GM12878 (cell line): Measurements from ENCODE around the gene NUDT1. TPM values are rescaled to one million over a fixed set of nuclear protein-coding genes. Genes with fewer than 3 reads are reported as not detected.

Experiments used
- ATAC-seq: fragments of 200-7000 bp; cut with Tn5 transposase; 3 replicates; pipeline ENCODE4 v1.9.1; 2020; ENCODE audit warnings: mild to moderate bottlenecking, moderate library complexity
- BruUV-seq: library from RNA; stranded (reverse); fragments of 400-500 nt; replicated peaks from 2 replicates; lab custom pipeline; 2021; lab: Mats Ljungman, UMichigan
- CTCF ChIA-PET: fragments of 300-600 bp; sonication (Branson Sonifier 250); formaldehyde crosslinking; extraction: SDS; loops from one replicate; lab custom pipeline; 2021; ENCODE audit warnings: inconsistent platforms; lab: Yijun Ruan, JAX
- POLR2A ChIA-PET: fragments of 350-600 bp; formaldehyde crosslinking; extraction: SDS; loops from one replicate; lab custom pipeline; 2021; ENCODE audit warnings: inconsistent platforms; lab: Charles Lee
- RAD21 ChIA-PET: fragments of 300-600 bp; sonication (Branson Sonifier 250); formaldehyde crosslinking; loops from one replicate; lab custom pipeline; 2023; ENCODE audit warnings: antibody characterized with exemption; ENCODE audit not compliant: unreplicated experiment; lab: Charles Lee
- SMC1A ChIA-PET: fragments of 300-600 bp; sonication (Branson Sonifier 250); formaldehyde crosslinking; loops from one replicate; lab custom pipeline; 2023; ENCODE audit not compliant: unreplicated experiment, uncharacterized antibody; lab: Charles Lee
- DNase-seq: peaks from one replicate; pipeline ENCODE4 v3.0.0-alpha.2; 2011; ENCODE audit warnings: low read depth, low spot score
- FAIRE-seq: peaks from 3 replicates; lab custom pipeline; 2011; peaks lifted over from hg19 to GRCh38; lab: Jason Lieb, UNC
- H2AFZ ChIP-seq: 2 replicates; pipeline ENCODE4 v1.6.0; 2011; ENCODE audit warnings: low read depth, low read length, control low read depth; ENCODE audit not compliant: control insufficient read depth
- H3K27ac ChIP-seq: 2 replicates; pipeline ENCODE4 v1.5.1; 2011; ENCODE audit warnings: control low read depth; ENCODE audit not compliant: control insufficient read depth, insufficient read depth
- H3K27me3 ChIP-seq, 2 experiments: replicated peaks in 1 of 2; 2 replicates each; pipeline versions ENCODE4 v1.6.0 to v1.6.1; 2011; ENCODE audit warnings: low read length in 1 of 2; ENCODE audit not compliant: control insufficient read depth in 2 of 2, insufficient read depth in 2 of 2
- H3K36me3 ChIP-seq, 2 experiments: 2 replicates each; pipeline ENCODE4 v1.5.1; 2011; ENCODE audit warnings: low read length in 1 of 2; ENCODE audit not compliant: control insufficient read depth in 2 of 2, insufficient read depth in 2 of 2
- H3K4me1 ChIP-seq: 2 replicates; pipeline ENCODE4 v1.6.1; 2011; ENCODE audit warnings: mild to moderate bottlenecking, low read length, moderate library complexity, mixed read lengths; ENCODE audit not compliant: control insufficient read depth, insufficient read depth
- H3K4me2 ChIP-seq: 2 replicates; pipeline ENCODE4 v1.6.0; 2011; ENCODE audit warnings: control low read depth; ENCODE audit not compliant: control insufficient read depth, insufficient read depth
- H3K4me3 ChIP-seq: fragments of 200-600 bp; sonication (generic); 2 replicates; pipeline ENCODE4 v1.5.1; 2016
- H3K79me2 ChIP-seq: 2 replicates; pipeline ENCODE4 v1.6.0; 2011; ENCODE audit warnings: low read length; ENCODE audit not compliant: control insufficient read depth, insufficient read depth
- H3K9ac ChIP-seq: 2 replicates; pipeline ENCODE4 v1.8.0; 2011; ENCODE audit warnings: low read length, control low read depth, mixed read lengths; ENCODE audit not compliant: control insufficient read depth, insufficient read depth
- H3K9me3 ChIP-seq: replicated peaks from 3 replicates; pipeline ENCODE4 v1.5.1; 2011; ENCODE audit warnings: mild to moderate bottlenecking, low read length; ENCODE audit not compliant: control insufficient read depth, insufficient read depth
- H4K20me1 ChIP-seq: 2 replicates; pipeline ENCODE4 v1.6.0; 2011; ENCODE audit not compliant: control insufficient read depth, insufficient read depth
- CUX1 ChIP-seq: IDR thresholded peaks from 2 replicates; pipeline ENCODE4 v1.6.1; 2012; ENCODE audit warnings: improper control_type of control experiment, low read depth, low read length; ENCODE audit not compliant: insufficient replicate concordance
- E2F4 ChIP-seq: IDR thresholded peaks from 2 replicates; pipeline ENCODE4 v1.6.1; 2012; ENCODE audit warnings: low read depth, low read length, improper control_type of control experiment
- NFYA ChIP-seq: IDR thresholded peaks from 2 replicates; pipeline ENCODE4 v1.6.1; 2011; ENCODE audit warnings: low read depth, mild to moderate bottlenecking, low read length, improper control_type of control experiment, borderline replicate concordance
- NR2C2 ChIP-seq: IDR thresholded peaks from 2 replicates; pipeline ENCODE4 v1.6.1; 2011; ENCODE audit warnings: borderline replicate concordance, low read depth; ENCODE audit not compliant: control insufficient read depth, insufficient read length
- NRF1 ChIP-seq: conservative IDR thresholded peaks from 2 replicates; pipeline ENCODE4 v1.6.1; 2011; ENCODE audit warnings: mild to moderate bottlenecking, low read depth, low read length, improper control_type of control experiment
- RELB ChIP-seq: fragments of 450-650 bp; IDR thresholded peaks from 2 replicates; pipeline ENCODE4 v1.6.1; 2017; ENCODE audit warnings: low read depth, mild to moderate bottlenecking, moderate library complexity
- SP1 ChIP-seq: IDR thresholded peaks from one replicate; pipeline ENCODE4 v1.6.1; 2011; ENCODE audit warnings: low read depth, low read length
- SREBF1 ChIP-seq: IDR thresholded peaks from 2 replicates; pipeline ENCODE4 v1.6.1; 2012; ENCODE audit warnings: mild to moderate bottlenecking, low read length
- WGBS: methylation state at CpG from one replicate; pipeline ENCODE4 v1.1.6; 2016; ENCODE audit warnings: low lambda C conversion rate; ENCODE audit not compliant: insufficient replicate concordance, insufficient coverage; ENCODE audit errors: missing lambda C conversion rate; 5-methylcytosine and 5-hydroxymethylcytosine counted together
- in situ Hi-C: fragments of 300-500 bp; cut with MboI; formaldehyde crosslinking; loops from 9 replicates; pipeline ENCODE4 v1.14.3; 2018; ENCODE audit warnings: mixed read lengths
- intact Hi-C: fragments of 100-400 bp; cut with micrococcal nuclease; formaldehyde crosslinking; loops from one replicate; pipeline ENCODE4 v1.14.2; 2022; ENCODE audit not compliant: unreplicated experiment
- polyA plus RNA-seq, 11 experiments: library from polyadenylated mRNA; depleted of rRNA in 4 of 11; unstranded in 6 of 11; stranded (reverse) in 5 of 11; fragments of >200 nt; fragmentation: Nextera tagmentation in 4 of 11; fragmentation: Illumina TruSeq in 1 of 11; extraction: Ambion mirVana in 4 of 11; extraction: Trizol in 1 of 11; gene quantifications; 1 replicate in 1 of 11; 2 replicates in 10 of 11; pipeline versions ENCODE4 v1.2.1 to v1.2.3, GENCODE V29; 2011 to 2016; ENCODE audit warnings: inconsistent platforms in 2 of 11, missing spikeins in 2 of 11, low read depth in 1 of 11
- total RNA-seq, 4 experiments: library from RNA; depleted of rRNA in 3 of 4; stranded (reverse); fragments of >200 nt in 3 of 4; fragmentation: Illumina TruSeq in 1 of 4; extraction: Trizol in 1 of 4; gene quantifications; 2 replicates each; pipeline versions ENCODE4 v1.2.1 to v1.2.3, GENCODE V29; 2013 to 2021
- TF ChIP-seq, protein P1 (sequence below): IDR thresholded peaks from 2 replicates; pipeline ENCODE4 v1.6.1; 2012; ENCODE audit warnings: low read length, inconsistent platforms
- TF ChIP-seq, protein P2 (sequence below): IDR thresholded peaks from 2 replicates; pipeline ENCODE4 v1.6.1; 2011; ENCODE audit warnings: borderline replicate concordance, low read depth, mild to moderate bottlenecking, moderate library complexity, mixed read lengths, low read length; ENCODE audit not compliant: insufficient read depth; ENCODE audit errors: extremely low read length

Gene NUDT1
- total and polyA plus RNA-seq, 10 of the 15 experiments (the other 5 are each of a cell fraction or from before 2014, with no cell fraction given), result 7.7 to 122 (median 59.2) TPM

DNA sequence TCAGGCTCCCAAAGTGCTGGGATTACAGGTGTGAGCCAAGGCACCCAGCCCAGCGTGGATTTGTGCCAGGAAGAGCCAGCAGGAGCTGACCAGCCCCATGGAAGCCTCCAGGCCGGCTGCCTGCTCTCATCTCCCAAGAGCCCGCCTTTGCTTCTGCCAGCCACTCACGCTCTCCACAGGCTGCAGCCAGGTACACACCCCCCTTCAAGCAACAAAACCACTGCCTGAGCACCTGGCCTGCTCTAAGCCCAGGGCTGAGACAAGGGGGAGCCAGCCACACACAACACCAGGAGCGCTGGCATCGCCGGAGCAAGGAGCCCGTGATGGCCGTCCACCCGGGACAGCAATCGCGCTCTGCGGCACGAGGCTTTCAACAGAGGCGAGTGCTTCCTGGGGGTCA, 43.8 kb upstream of the NUDT1 start:
- Histone ChIP-seq H3K4me2 (no peak overlapping the region), H3K79me2 (no peaks in the 10 kb centered on the region), H4K20me1 (no peaks in the 10 kb centered on the region), H3K4me3 (no peak overlapping the region), H3K9ac (no peak overlapping the region), H3K9me3 (peaks cover 4% of the 10 kb centered on the region; the same call in 1 of the 3 replicates), H3K27ac (no peak overlapping the region), H3K4me1 (no peaks in the 10 kb centered on the region), H2AFZ (no peak overlapping the region), H3K36me3 (peaks cover 6 to 36% of the 10 kb centered on the region in 2 experiments; a peak in 3 of 4 replicates), H3K27me3 (no peaks in the 10 kb centered on the region)
- ChIA-PET SMC1A (no interaction called here), CTCF (no interaction called here), POLR2A (no interaction called here), RAD21 (no interaction called here)
- WGBS, result 99% methylated on average over 15 of the region's 15 CpGs
- DNase-seq, result no peak
- no TSS peak for BruUV-seq
- in situ Hi-C loops (no loop called here), intact Hi-C loops (no loop called here)
- no peak for ATAC-seq
- FAIRE-seq, result no peak
- TF ChIP-seq, protein P1, sequence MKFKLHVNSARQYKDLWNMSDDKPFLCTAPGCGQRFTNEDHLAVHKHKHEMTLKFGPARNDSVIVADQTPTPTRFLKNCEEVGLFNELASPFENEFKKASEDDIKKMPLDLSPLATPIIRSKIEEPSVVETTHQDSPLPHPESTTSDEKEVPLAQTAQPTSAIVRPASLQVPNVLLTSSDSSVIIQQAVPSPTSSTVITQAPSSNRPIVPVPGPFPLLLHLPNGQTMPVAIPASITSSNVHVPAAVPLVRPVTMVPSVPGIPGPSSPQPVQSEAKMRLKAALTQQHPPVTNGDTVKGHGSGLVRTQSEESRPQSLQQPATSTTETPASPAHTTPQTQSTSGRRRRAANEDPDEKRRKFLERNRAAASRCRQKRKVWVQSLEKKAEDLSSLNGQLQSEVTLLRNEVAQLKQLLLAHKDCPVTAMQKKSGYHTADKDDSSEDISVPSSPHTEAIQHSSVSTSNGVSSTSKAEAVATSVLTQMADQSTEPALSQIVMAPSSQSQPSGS, result no peak
- TF ChIP-seq NFYA (no peak), NR2C2 (no peak), CUX1 (no peak), SREBF1 (no peak), RELB (no peak), NRF1 (no peak), SP1 (no peak), E2F4 (no peak)
- TF ChIP-seq, protein P2, sequence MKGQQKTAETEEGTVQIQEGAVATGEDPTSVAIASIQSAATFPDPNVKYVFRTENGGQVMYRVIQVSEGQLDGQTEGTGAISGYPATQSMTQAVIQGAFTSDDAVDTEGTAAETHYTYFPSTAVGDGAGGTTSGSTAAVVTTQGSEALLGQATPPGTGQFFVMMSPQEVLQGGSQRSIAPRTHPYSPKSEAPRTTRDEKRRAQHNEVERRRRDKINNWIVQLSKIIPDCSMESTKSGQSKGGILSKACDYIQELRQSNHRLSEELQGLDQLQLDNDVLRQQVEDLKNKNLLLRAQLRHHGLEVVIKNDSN, result no peak
